Stomach smooth muscle (tissue), 2 donors: Measurements from ENCODE around the gene SCTR.

Experiments used
- H3K27ac ChIP-seq: one replicate; pipeline ENCODE4 v1.7.0; 2013; ENCODE audit warnings: mild to moderate bottlenecking, low read length, inconsistent platforms
- H3K27me3 ChIP-seq, 2 donors: one replicate each; pipeline ENCODE4 v1.7.0; 2013; ENCODE audit warnings: low read length in 2 of 2; ENCODE audit not compliant: insufficient read depth in 2 of 2, control insufficient read depth in 1 of 2
- H3K36me3 ChIP-seq, 2 donors: one replicate each; pipeline ENCODE4 v1.7.0; 2013; ENCODE audit warnings: low read length in 2 of 2; ENCODE audit not compliant: control insufficient read depth in 2 of 2, insufficient read depth in 2 of 2
- H3K4me1 ChIP-seq: one replicate; pipeline ENCODE4 v1.7.0; 2013; ENCODE audit warnings: low read length; ENCODE audit not compliant: control insufficient read depth, insufficient read depth
- H3K4me3 ChIP-seq, 2 donors: one replicate each; pipeline ENCODE4 v1.7.0; 2013; ENCODE audit warnings: low read length in 2 of 2
- H3K9ac ChIP-seq, 2 donors: one replicate each; pipeline ENCODE4 v1.7.0; 2013; ENCODE audit warnings: low read length in 2 of 2, mild to moderate bottlenecking in 1 of 2
- H3K9me3 ChIP-seq, 2 donors: one replicate each; pipeline ENCODE4 v1.7.0; 2013; ENCODE audit warnings: low read length in 2 of 2; ENCODE audit not compliant: control insufficient read depth in 2 of 2
- donor health status: healthy.
- donor health status: Pancreatic carcinoma.

SCTR gene

GRCh38 chr2:119545754-119546446 is 21.6 kb upstream of the SCTR start:
- Histone ChIP-seq H3K9me3 (no peaks in the 10 kb centered on the region), H3K9ac (no peak overlapping the region), H3K36me3 (no peaks in the 10 kb centered on the region), H3K4me3 (no peak overlapping the region), H3K4me1 (peaks cover 21% of the 10 kb centered on the region), H3K27me3 (no peaks in the 10 kb centered on the region), H3K27ac (peak overlapping the region; percentile 80)

- Histone ChIP-seq H3K4me3 (peak overlapping the region; percentile 69 to 81), H3K36me3 (no peaks in the 10 kb centered on the region), H3K27me3 (no peaks in the 10 kb centered on the region), H3K9ac (peak overlapping the region; percentile 58 to 66), H3K9me3 (no peaks in the 10 kb centered on the region), H3K4me1 (peaks cover 21% of the 10 kb centered on the region), H3K27ac (peak overlapping the region; percentile 80)
Observed at GRCh38 chr2:119544939-119545475, 20.7 kb upstream of the SCTR start.

- H3K27ac ChIP-seq = peak within 1 kb of the TSS; percentile 80
Observed at GRCh38 chr2:119544075-119544938, 20.0 kb upstream of the SCTR start, which contains the start of gene CFAP221. Gene CFAP221 (plus strand): TSS chr2:119544449. CDS start chr2:119546132, 1,683 bp downstream.

DNA sequence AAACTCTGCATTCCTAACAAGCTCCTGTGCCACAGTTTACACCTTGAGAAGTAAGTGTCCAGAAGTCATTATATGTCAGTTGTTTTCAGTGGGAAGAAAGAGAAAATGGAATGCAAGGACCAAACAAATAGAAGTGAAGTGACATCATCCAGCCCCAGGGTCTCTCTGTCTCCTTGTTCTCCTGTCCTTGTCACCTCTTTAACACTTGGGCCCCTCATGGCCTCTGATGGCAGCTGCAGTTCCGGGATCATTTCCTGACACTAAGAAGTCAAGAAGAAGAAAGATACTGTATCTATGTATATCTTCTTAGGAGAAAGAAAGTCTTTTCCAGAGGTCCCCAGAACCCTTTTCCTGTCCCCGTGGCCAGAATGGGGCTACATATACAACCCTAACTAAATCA is 17.2 kb upstream of the SCTR start:
- H3K9ac ChIP-seq = no peak overlapping the region
- H3K27ac ChIP-seq = no peak overlapping the region
- peaks cover 0 to 6% of the 10 kb centered on the region in 2 donors for H3K9me3 ChIP-seq

More at GRCh38 chr2:119544075-119544938, 20.0 kb upstream of the SCTR start, which contains the start of gene CFAP221:
- H3K4me3 ChIP-seq = peak within 1 kb of the TSS; percentile 69 to 81
- no peaks in the 10 kb centered on the region for H3K27me3 ChIP-seq
- peaks cover 0 to 6% of the 10 kb centered on the region in 2 donors for H3K9me3 ChIP-seq
- H3K36me3 ChIP-seq = no peaks in the 10 kb centered on the region
- peaks cover 16% of the 10 kb centered on the region for H3K4me1 ChIP-seq
- peak within 1 kb of the TSS; percentile 58 to 79 for H3K9ac ChIP-seq

GRCh38 chr2:119537792-119538191 is 13.5 kb upstream of the SCTR start:
- H3K27ac ChIP-seq = no peak overlapping the region
- no peak overlapping the region for H3K9ac ChIP-seq
- H3K4me1 ChIP-seq = no peaks in the 10 kb centered on the region
- H3K9me3 ChIP-seq = peaks cover 16 to 21% of the 10 kb centered on the region in 2 donors
- no peak overlapping the region for H3K4me3 ChIP-seq
- H3K36me3 ChIP-seq = no peaks in the 10 kb centered on the region
- H3K27me3 ChIP-seq = no peaks in the 10 kb centered on the region

More for the DNA sequence above, 17.2 kb upstream of the SCTR start:
- H3K4me1 ChIP-seq = peaks cover 16% of the 10 kb centered on the region
- no peaks in the 10 kb centered on the region for H3K27me3 ChIP-seq
- H3K4me3 ChIP-seq = no peak overlapping the region
- no peaks in the 10 kb centered on the region for H3K36me3 ChIP-seq

- H3K36me3 ChIP-seq = no peaks in the 10 kb centered on the region
- no peak overlapping the region for H3K27ac ChIP-seq
- H3K9me3 ChIP-seq = peaks cover 16 to 24% of the 10 kb centered on the region in 2 donors
- no peaks in the 10 kb centered on the region for H3K4me1 ChIP-seq
- H3K9ac ChIP-seq = no peak overlapping the region
- no peak overlapping the region for H3K4me3 ChIP-seq
- no peaks in the 10 kb centered on the region for H3K27me3 ChIP-seq
Observed at GRCh38 chr2:119536707-119537106, 12.4 kb upstream of the SCTR start.

GRCh38 chr2:119536211-119536610 is 11.9 kb upstream of the SCTR start:
- Histone ChIP-seq H3K9ac (no peak overlapping the region), H3K27ac (no peak overlapping the region), H3K36me3 (no peaks in the 10 kb centered on the region), H3K4me1 (no peaks in the 10 kb centered on the region), H3K9me3 (peaks cover 16 to 24% of the 10 kb centered on the region in 2 donors), H3K27me3 (no peaks in the 10 kb centered on the region), H3K4me3 (no peak overlapping the region)

DNA sequence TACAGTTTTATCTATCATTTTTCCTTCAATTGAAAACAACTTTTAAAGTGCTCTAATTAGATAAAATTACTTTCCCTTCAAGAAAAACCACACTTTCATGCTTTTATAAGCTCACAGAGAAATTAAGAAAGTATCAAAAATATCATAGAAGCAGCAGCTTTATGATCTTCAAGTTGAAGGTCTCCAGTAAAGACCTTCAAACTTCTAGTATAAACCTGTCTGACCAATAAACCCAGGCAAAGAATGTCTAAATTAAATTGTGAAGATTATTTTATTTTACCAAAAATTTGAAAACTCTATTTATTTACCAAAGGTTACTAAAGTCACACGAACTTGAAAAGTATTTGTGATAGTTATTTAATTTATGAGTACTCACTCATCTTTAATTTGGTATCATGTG is 9.3 kb upstream of the SCTR start:
- H3K9me3 ChIP-seq = peaks cover 10 to 24% of the 10 kb centered on the region in 2 donors

GRCh38 chr2:119531292-119531691 is 7.0 kb upstream of the SCTR start:
- Histone ChIP-seq H3K4me1 (no peaks in the 10 kb centered on the region), H3K4me3 (no peak overlapping the region), H3K27me3 (no peaks in the 10 kb centered on the region), H3K27ac (no peak overlapping the region), H3K36me3 (no peaks in the 10 kb centered on the region), H3K9me3 (peaks cover 10 to 24% of the 10 kb centered on the region in 2 donors), H3K9ac (no peak overlapping the region)

More for the DNA sequence above, 9.3 kb upstream of the SCTR start:
- H3K9ac ChIP-seq = no peak overlapping the region
- no peaks in the 10 kb centered on the region for H3K36me3 ChIP-seq
- H3K4me1 ChIP-seq = no peaks in the 10 kb centered on the region
- no peak overlapping the region for H3K4me3 ChIP-seq
- no peak overlapping the region for H3K27ac ChIP-seq
- no peaks in the 10 kb centered on the region for H3K27me3 ChIP-seq

DNA sequence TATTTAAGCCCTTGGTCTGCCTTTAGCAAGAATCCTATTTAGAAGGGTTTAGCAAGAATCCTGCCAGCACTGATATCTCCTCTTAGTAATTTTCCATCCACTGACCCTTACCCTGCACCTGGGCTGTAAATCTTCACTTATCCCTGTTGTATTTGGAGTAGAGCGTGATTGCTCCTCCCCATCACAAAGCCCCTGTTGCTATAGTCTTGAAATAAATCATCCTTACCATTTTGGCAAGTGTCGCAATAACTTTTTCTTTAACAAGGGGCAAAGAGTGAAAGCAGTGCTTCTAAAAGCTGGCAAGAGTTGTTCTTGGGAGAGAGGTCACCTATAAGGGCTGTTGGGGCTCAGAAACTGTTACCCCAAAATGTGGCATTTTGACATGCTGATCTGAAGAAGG is 3.7 kb upstream of the SCTR start:
- Histone ChIP-seq H3K9me3 (peaks cover 2 to 4% of the 10 kb centered on the region in 2 donors), H3K36me3 (no peaks in the 10 kb centered on the region), H3K9ac (no peak overlapping the region), H3K4me1 (peaks cover 5% of the 10 kb centered on the region), H3K27ac (no peak overlapping the region), H3K27me3 (peaks cover 0 to 4% of the 10 kb centered on the region in 2 donors), H3K4me3 (no peak overlapping the region)
